ENCODE results near the gene RETSAT.

- TF ChIP-seq POLR2A (IDR thresholded peaks at IDR 0.05; ENCODE audit: low read depth, low read length) (no peak), CTCF (conservative IDR thresholded peaks at IDR 0.05; ENCODE audit: low read depth, low read length) (no peak), RFX5 (IDR thresholded peaks at IDR 0.05; ENCODE audit: low read depth, low read length) (no peak), SMC3 (IDR thresholded peaks at IDR 0.05; ENCODE audit: low read depth, low read length) (no peak)
These were observed 12.2 kb downstream of the RETSAT start for GRCh38 chr2:85342156-85342555.

Measured in IMR-90 (cell line).